HG02840 (cell line): ENCODE measurements around the gene STRADA.
"Not testable (repeated sequence)": the region's sequence is repeated elsewhere in the genome, so short reads cannot be mapped to it uniquely, and the experiment has no call there.

Experiments
- ATAC-seq: cut with Tn5 transposase; IDR thresholded peaks from one replicate; pipeline ENCODE4 v1.9.1; 2021; ENCODE audit warnings: mild to moderate bottlenecking, moderate library complexity, moderate number of reproducible peaks; ENCODE audit not compliant: unreplicated experiment, low FRiP score

STRADA gene

GRCh38 chr17:63760771-63761539 lies 19.4 kb upstream of the STRADA start:
- no peak for ATAC-seq

DNA sequence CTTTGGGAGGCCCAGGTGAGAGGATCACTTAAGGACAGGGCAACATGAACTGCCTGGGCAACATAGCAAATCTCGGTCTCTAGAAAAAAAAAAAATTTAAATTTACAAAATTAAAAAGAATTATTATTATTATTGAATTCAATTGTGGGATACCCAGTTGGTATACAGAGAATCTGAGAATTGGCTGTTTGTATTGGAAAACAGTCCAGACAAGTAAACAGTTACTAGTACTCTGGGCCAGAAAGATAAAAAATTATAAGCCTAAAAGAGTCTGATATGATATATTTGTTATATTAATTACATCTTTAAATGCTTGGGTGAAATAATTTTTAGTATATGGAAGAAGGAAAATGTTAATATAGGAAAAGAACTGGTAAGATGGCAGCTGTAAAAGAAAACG lies 16.8 kb upstream of the STRADA start:
- ATAC-seq, result no peak

DNA sequence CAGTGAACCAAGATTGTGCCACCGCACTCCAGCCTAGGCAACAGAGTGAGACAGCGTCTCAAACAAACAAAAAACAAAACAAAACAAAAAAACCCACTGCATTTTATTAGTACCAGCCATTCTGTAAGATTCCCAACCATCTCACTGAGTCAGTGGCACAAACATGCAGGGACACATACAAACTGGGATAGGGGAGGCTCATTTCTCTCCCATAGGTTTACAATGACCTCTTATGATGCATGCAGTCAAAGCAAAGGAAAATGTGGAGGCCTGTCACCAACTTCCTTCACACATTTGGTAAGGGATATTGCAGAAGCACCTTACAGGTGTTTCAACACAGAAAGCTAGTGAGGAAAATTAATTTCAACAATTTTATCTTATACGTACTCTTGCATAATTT lies 12.4 kb upstream of the STRADA start:
- ATAC-seq, result no peak

DNA sequence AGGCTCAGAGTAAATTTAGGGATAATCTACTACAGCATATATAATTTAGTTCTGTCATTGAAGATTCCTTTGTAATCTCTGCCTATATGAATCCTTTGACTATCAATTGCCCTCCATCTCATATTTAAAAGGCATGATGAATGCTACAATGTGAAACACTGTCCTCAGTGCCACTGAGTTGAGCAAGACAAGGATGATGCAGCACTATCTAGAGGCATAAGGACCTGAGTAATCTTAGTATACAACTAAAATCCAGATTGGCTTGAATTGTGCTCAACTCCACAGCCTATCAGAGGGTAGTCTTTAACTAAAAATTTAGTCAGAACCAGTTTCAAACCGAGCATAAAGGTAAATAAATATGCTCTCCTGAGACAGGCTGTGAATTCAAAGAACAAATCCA lies 11.6 kb upstream of the STRADA start:
- ATAC-seq, result no peak

DNA sequence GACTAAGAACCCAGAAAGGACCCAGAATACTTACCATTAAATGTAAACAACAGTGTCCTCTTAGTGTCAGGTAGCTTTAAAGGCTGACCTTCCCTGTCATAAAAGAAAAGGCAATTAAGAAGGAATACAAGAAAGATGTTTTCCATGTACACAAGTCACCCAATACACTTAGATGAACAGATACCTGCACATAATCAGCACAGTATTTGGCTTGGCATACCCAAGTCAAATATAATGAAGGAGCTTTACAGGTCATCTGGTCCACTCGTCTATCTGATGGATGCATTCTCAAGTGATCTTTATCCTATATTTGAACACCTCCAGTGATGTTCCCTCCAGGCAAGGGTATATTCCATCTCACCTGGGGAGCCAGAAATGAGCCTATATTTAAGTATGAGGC lies 11.1 kb upstream of the STRADA start:
- ATAC-seq, result no peak

GRCh38 chr17:63751806-63752205 lies 10.2 kb upstream of the STRADA start:
- no peak for ATAC-seq

DNA sequence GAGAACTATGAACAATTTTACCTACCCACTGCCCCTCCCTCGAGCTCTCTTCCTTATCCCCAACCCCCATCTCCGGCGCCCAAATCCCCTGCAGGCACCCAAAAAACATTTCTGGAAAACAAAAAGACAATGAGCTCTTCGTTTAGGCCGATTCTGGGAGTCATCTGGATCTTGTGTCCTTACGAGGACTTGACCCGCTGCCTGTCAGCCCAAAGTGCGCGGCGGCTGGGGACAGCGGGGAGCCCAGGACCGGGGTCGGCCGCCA lies 524 bp downstream of the STRADA start:
- ATAC-seq, result peak; percentile 25

DNA sequence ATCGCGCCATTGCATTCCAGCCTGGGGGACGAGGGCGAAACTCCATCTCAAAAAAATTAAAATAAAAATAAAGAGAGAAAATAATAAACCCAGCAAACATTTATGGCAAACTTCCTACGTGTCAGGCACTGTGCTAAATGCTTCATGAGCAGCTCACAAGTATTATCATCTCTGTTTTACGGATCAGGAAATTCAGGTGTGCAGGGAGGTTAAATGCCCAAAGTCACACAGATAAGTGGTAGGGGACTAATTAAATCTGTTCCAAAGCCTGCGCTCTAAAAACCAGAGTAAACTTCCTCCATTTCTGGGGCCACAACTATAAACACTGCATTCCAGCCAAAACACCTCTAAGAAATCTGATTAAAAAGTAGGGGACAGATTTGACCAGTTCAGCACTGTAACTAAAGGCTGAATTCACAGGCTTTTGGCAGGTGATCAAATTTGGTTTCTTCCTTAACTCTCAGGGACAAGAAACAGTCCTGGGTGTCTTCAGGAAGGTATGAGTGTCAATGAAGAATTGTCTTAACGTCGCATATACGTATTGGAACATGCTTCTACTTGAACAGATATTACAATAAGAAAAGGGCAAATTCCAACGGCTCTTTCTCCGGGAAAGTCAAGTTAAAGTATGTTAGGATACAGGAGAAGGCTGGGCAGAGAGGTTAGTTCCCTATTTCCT lies 996 bp downstream of the STRADA start:
- no peak for ATAC-seq

GRCh38 chr17:63735691-63736090 lies 5.9 kb downstream of the STRADA start:
- no peak for ATAC-seq

- ATAC-seq, result no peak
These were observed 19.2 kb downstream of the STRADA start for GRCh38 chr17:63722403-63722802.

DNA sequence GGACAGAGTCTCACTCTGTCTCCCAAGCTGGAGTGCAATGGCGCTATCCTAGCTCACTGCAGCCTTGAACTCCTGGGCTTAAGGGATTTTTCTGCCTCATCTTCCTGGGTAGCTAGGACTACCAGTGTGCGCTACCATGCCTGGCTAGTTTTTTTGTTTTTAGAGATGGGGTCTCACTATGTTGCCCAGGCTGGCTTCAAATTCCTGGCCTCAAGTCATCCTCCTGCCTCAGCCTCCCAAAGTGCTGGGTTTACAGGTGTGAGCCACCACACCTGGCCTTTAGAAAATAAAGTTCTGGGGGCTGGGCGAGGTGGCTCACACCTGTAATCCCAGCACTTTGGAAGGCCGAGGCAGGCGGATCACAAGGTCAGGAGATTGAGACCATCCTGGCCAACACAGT lies 21.4 kb downstream of the STRADA start:
- ATAC-seq, result not testable (repeated sequence)

GRCh38 chr17:63718988-63719387 lies 22.6 kb downstream of the STRADA start:
- ATAC-seq, result no peak

DNA sequence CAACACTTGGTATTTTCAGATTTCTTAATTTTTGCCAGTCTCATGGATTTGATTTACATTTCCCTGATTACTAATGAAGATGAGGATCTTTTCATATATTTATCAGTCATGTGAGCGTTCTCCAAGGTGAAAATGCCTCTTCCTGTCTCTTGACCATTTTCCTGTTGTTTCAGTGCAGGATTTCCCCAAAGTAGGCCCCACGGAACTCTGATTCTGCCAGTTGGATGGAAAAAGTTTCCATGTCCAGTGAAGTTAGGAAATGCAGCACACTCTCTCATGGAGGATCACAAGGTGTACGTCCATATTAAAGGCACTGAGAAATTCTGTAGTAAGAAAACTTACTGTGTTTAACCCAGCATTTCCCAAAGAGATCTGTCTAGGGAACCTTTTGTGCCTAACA lies 25.2 kb downstream of the STRADA start:
- no peak for ATAC-seq

DNA sequence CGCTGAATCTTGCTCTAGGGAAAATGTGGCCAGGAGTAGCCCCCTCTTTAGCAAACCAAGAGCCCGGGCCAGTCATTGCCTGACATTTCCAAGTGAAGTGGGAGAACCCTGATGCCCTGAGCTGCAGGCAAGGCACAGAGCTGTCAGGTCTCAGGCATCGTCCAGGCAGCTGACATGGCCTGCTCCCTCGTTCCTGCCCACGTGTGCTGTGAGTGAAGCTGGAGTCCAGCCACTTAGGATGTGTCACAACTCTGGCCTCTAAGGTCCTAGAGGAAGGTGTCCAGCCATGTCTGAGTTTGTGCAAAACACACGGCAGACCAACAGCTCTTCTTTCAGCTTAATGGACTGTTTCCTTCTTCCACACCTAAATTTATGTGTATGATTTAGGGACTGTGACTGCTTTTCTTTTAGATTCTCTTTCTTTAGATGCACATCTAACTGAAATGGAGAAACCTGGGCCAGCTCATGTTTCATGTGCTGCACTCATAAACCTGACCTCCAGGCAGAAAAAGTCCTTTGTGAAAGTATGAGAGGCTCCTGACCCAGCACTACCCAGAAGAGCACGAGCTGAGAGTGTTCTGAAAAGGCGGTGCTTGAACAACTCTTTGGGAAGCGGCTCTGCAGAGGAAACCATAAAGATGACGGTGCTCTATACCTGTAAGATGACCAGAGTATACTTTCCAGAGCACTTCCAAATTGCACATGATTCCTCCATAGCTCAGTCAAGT lies 26.9 kb downstream of the STRADA start:
- ATAC-seq, result no peak

- ATAC-seq, result no peak
These were observed 32.5 kb downstream of the STRADA start for GRCh38 chr17:63709110-63709509.

GRCh38 chr17:63707151-63707550 lies 34.4 kb downstream of the STRADA start:
- no peak for ATAC-seq

- no peak for ATAC-seq
These were observed 35.1 kb downstream of the STRADA start for GRCh38 chr17:63706336-63707082.

- ATAC-seq, result no peak
These were observed 35.9 kb downstream of the STRADA start for GRCh38 chr17:63705657-63706056.

DNA sequence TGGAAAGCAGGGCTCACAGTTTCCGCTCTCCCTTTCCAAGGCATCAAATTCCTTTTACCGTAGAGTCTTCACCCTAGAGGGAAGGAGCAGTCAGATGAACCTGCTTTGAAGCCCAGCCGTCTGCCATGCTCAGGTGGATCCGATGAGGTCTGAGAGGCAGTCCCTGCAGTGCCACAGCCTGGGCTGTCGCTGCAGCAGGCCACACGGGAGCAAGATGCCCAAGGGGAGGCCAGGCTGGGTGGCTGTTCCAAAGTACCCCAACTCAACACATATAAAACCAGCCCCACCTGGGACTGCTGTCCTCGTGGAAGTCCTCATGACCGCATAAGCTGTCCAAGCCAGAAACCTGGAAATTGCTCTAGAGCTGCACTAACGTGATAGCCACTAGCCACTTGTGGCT lies 36.8 kb downstream of the STRADA start:
- ATAC-seq, result no peak

DNA sequence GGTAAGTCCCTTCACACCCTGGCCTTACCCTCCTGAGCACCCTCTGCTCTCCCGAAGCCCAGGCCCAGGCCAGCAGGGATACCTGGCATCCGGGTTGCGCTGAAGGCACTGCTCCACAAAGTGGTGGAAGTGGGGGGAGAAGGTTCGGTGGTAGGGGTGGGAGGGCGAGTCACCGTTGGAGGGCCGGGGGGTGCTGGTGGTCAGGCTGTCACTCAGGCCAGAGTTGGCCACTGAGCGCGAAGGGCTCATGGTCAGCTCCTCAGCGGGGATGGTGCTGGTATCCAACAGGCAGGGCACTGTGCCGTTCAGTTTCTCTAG lies 37.4 kb downstream of the STRADA start:
- no peak for ATAC-seq

DNA sequence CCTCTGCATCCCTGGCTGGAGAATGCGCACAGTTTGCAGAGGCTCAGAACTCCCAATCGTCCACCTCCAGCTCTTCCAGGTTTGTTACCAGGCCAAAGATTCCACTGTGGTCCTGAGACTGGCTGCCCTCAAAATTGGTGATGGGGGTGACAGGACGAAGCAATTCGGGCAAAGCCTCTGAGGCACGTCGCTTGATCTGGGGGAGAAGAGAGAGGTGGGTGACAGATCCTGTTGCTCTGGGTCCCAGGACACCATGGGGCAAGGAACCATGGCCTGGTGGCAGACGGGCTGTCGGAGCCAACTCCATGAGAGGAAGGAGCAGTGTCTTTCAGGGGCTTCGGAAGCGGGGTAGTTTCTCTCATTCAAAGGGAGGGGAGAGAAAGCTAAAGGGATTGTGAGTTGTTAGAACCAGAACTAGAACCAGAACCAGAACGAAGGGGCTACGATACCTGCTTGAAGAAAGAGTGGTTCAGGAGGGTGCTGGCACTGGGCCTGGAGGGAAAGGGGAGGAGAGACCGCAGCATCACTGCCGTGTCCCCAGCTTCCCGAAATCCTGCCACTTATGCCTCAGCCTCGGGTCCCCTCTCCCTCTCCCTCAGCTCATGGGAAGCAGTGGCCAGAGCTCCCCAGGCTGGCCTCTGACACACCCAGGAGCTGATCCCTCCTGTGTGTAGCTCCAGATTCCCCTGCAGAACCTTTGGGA lies 37.9 kb downstream of the STRADA start:
- no peak for ATAC-seq
